ENCODE measurements around the gene PROK1. TPM values are rescaled to one million over a fixed set of nuclear protein-coding genes. Genes with fewer than 3 reads are reported as not detected.

The PROK1 gene
- total RNA-seq, 4 donors from 2014 or later: 0.34 to 1.9 (median 0.78) TPM; not detected in 1

DNA sequence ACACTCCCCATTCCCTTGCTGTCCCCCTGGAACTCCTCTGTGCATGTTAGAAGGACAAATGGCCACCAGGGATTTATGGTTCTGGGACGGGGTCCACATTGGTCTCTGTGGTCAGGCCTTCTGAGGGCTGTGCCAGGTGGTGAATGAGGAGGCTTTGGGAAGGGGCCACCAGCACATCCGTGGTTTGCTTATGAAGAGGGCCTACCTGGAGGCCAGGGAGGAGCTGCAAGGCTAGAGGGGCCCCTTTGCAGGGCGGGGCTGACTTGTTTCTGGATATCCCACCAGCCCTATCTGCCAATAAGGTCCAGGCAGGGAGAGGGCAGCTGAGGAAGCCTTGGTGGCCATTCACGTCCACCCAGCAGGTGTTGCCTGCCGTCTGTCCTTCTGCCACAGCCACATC, 43.1 kb downstream of the PROK1 start:
- TF ChIP-seq CTCF (IDR thresholded peaks at IDR 0.05): no peak
- TF ChIP-seq POLR2A (IDR thresholded peaks at IDR 0.05): no peak
- DNase-seq (ENCODE audit: low spot score in 2 of 2): no peak
- intact Hi-C loops (cut with DNase I; ENCODE audit: low total_unique reads): no loop called here
- no peak overlapping the region for H3K4me3 ChIP-seq (ENCODE audit: low read depth, poor library complexity, severe bottlenecking)
- 80 to 81% methylated on average over 5 of the region's 5 CpGs for WGBS, 2 donors

DNA sequence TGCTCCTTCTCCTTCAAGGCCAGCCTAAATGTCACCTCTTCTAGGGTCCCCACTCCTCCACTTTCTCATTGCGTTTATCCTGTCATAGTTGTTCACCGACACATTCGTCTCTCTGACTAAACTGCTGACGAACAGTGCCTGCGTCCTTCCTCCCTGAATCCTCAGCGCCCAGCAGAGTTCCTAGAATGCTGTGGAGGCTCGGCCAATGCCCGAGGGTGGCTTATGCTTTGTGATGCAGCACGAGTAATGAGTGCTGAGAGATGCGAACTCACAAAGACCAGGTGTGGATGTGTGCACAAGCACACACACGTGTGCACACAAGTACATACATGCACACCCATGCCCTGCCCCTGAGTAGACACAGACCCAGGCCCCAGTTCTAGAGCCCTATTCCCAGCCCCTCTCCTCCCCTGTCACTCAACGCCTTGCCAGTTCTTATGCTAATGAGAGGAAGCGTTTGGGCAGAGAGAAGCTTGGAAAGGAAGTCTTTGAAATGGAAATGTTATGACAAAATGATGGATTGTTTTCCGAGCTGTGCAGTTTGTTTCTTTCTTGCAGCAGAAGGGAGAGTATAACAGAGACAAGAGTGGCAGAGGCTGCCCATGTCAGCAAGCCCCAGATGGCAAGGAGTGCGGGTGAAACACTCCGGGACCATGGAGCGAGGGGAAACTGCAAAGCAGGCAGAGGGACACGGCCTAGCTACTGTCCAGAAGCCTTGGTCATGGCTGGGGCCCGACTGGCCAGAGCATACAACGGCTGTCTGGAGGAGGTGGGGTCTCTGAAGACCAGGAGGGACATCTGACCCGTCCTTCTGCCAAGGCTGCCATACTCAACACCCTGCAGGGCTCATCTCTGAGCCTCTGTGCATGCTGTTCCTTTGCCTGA, 43.8 kb downstream of the PROK1 start:
- intact Hi-C loops (cut with DNase I; ENCODE audit: low total_unique reads): loop anchor here (5.0 kb wide), 1 partner anchor 67 kb away; no protein-coding TSS in a partner anchor
- no peak for DNase-seq (ENCODE audit: low spot score in 2 of 2)
- no peak for TF ChIP-seq CTCF (IDR thresholded peaks at IDR 0.05)
- no peak for TF ChIP-seq POLR2A (IDR thresholded peaks at IDR 0.05)
- WGBS, 2 donors: 39 to 47% methylated on average over 21 of the region's 21 CpGs
- no peak overlapping the region for H3K4me3 ChIP-seq (ENCODE audit: low read depth, poor library complexity, severe bottlenecking)

DNA sequence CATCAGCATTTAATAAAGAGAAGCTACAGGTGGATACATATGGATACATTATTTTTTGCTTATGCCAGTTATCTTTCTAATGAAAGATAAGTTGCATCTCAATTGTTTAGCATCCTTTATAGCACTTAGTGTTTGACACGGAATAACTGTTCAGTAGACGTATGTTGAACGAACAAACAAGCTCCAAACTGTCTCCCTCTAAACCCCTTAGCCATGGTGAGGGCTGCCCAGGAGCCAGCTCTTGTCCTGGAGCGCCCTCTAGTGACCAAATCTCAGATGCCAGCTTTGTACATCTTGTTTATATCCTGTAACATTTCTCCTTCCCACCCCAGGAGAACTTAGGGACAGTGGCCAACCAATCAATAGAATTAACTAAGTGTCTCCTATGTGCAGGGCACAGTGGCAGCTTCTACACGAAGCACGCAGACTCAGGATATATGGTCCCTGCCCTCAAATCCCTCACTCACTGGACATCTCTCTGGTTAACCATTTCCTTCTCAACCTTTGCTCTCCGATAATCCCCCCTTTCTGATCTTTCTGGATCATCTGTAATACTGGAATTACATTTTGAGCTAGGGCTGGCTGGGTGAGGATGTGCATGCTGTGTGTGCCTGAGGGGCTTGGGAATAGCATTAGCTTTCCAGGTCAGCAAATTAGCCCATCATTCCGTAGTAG, 45.1 kb downstream of the PROK1 start:
- H3K4me3 ChIP-seq (ENCODE audit: low read depth, poor library complexity, severe bottlenecking): no peak overlapping the region
- no peak for TF ChIP-seq POLR2A (IDR thresholded peaks at IDR 0.05)
- peak in 1 of 3 donors; percentile 75 for TF ChIP-seq CTCF (IDR thresholded peaks at IDR 0.05)
- DNase-seq (ENCODE audit: low spot score in 2 of 2): peak; percentile 75 to 94
- intact Hi-C loops (cut with DNase I; ENCODE audit: low total_unique reads): loop anchor here (5.0 kb wide), 1 partner anchor 69 kb away; no protein-coding TSS in a partner anchor
- WGBS, 2 donors: 22 to 23% methylated on average over 8 of the region's 8 CpGs

GRCh38 chr1:110498270-110498669, 47.3 kb downstream of the PROK1 start:
- no peak for DNase-seq (ENCODE audit: low spot score in 2 of 2)

DNA sequence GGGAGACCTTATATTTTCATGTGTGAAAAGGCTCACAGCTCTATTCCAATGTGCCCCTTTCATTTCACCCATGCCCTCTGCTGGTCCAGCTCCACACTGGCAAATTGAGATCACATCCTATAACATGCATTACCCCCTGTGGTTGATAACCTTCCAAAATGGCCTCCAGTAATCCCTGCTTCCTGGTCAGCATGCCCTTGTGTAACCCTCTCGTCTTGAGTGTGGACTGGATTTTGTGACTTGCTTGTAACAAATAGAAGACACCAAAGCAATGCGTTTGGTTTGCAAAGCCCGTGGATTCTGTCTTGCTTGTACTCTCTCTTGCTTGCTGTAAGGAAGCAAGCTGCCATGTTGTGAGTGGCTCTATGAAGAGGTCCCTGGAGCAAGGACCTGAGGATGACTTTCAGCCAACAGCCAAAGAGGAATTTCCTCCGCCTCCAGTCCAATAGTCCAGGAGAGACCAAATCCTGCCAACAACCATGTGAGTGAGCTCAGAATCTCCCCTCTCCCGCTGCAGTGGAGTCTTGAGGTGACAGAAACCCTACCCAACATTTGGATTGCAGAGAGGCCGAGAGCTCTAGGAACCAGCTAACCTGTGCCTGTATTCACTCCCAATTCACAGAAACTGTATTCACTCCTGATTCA, 50.7 kb downstream of the PROK1 start:
- intact Hi-C loops (cut with DNase I; ENCODE audit: low total_unique reads): no loop called here
- TF ChIP-seq CTCF (IDR thresholded peaks at IDR 0.05) (no peak), POLR2A (IDR thresholded peaks at IDR 0.05) (no peak)
- WGBS, 2 donors: 80 to 82% methylated on average over 6 of the region's 6 CpGs

More at GRCh38 chr1:110498270-110498669, 47.3 kb downstream of the PROK1 start:
- no peak overlapping the region for H3K4me3 ChIP-seq (ENCODE audit: low read depth, poor library complexity, severe bottlenecking)
- 71 to 83% methylated on average over 6 of the region's 6 CpGs for WGBS, 2 donors
- intact Hi-C loops (cut with DNase I; ENCODE audit: low total_unique reads): loop anchor here (5.0 kb wide), 1 partner anchor 71 kb away; no protein-coding TSS in a partner anchor
- TF ChIP-seq POLR2A (IDR thresholded peaks at IDR 0.05): no peak

More for the DNA sequence above, 50.7 kb downstream of the PROK1 start:
- H3K4me3 ChIP-seq (ENCODE audit: low read depth, poor library complexity, severe bottlenecking): no peak overlapping the region
- no peak for DNase-seq (ENCODE audit: low spot score in 2 of 2)
